ENCODE data around the gene AMPD1.

AMPD1 gene

DNA sequence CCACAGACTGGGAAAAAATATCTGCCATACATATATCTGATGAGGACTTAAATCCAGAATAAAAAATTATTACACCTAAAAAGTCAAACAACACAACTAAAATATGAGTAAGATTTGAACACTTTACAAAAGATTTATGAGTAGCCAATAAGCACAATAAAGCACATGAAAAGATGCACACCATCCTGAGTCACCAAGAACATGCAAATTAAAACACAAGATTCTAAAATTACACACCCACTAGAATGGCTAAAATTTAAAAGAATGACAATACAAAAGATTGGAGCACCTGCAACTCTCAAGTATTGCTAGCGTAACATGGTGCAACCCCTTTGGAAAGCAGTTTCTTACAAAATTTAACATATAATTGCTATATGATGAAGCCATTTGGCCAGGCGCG, 56.4 kb downstream of the AMPD1 start:
- Histone ChIP-seq H3K9me3 (ENCODE audit: control insufficient read depth, low read length) (no peaks in the 10 kb centered on the region), H3K27ac (ENCODE audit: low read depth, low read length, severe bottlenecking) (no peak overlapping the region), H3K36me3 (ENCODE audit: control insufficient read depth, insufficient read depth, low read length) (no peaks in the 10 kb centered on the region), H3K4me1 (ENCODE audit: control insufficient read depth, insufficient read depth, low read length, poor library complexity, severe bottlenecking) (no peaks in the 10 kb centered on the region), H3K4me3 (ENCODE audit: extremely low read depth, insufficient read depth, low read length, poor library complexity, severe bottlenecking) (no peak overlapping the region)
- 100% methylated on average over 2 of the region's 3 CpGs; no CpG with 5 or more reads in 1 of the 2 experiments for WGBS, 2 experiments (ENCODE audit: insufficient coverage in 2 of 2)

DNA sequence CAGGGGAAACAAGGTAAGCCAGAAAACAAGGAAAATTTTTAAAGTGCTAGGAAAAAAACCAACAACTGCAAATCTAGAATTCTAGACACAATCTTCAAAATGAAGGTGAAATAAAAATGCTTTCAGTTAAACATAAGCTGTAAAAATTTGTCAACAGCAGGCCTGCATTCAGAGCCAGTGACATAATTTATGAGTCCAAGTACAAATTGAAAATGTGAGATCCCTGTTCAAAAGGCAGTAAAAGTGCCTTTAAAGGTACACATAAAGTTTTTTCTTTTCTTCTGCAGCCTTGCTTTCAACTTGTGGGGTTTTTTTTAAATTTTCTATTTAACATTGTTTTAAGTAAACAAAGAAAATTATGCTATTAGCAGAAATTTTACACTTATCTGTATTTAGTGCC, 62.9 kb downstream of the AMPD1 start:
- H3K9me3 ChIP-seq (ENCODE audit: control insufficient read depth, low read length), result no peaks in the 10 kb centered on the region
- H3K4me3 ChIP-seq (ENCODE audit: extremely low read depth, insufficient read depth, low read length, poor library complexity, severe bottlenecking), result no peak overlapping the region
- no peaks in the 10 kb centered on the region for H3K36me3 ChIP-seq (ENCODE audit: control insufficient read depth, insufficient read depth, low read length)
- no peak overlapping the region for H3K27ac ChIP-seq (ENCODE audit: low read depth, low read length, severe bottlenecking)
- no peaks in the 10 kb centered on the region for H3K4me1 ChIP-seq (ENCODE audit: control insufficient read depth, insufficient read depth, low read length, poor library complexity, severe bottlenecking)

DNA sequence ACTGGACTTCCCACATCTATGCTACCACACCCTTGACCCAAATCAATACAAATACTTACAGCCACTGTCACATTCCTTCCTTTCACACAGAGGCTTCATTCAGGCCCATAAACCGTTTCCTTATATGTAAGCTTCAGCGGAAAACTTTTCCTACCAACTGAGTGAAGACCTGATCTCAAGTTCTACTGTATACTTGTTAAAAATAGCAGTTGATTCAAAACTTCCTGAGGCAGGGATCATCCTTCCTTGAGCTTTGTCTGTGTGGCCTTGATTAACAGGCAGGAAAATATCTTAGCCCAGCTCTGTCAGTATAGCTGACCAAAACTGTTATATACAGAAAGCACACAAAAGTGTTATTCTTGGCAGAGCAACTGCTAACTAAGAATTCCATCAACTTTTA, 68.2 kb downstream of the AMPD1 start:
- no peaks in the 10 kb centered on the region for H3K36me3 ChIP-seq (ENCODE audit: control insufficient read depth, insufficient read depth, low read length)
- no peaks in the 10 kb centered on the region for H3K9me3 ChIP-seq (ENCODE audit: control insufficient read depth, low read length)
- no CpG with 5 or more reads among the region's 2 CpGs for WGBS, 2 experiments (ENCODE audit: insufficient coverage in 2 of 2)
- no peak overlapping the region for H3K4me3 ChIP-seq (ENCODE audit: extremely low read depth, insufficient read depth, low read length, poor library complexity, severe bottlenecking)
- H3K27ac ChIP-seq (ENCODE audit: low read depth, low read length, severe bottlenecking), result no peak overlapping the region
- H3K4me1 ChIP-seq (ENCODE audit: control insufficient read depth, insufficient read depth, low read length, poor library complexity, severe bottlenecking), result no peaks in the 10 kb centered on the region

DNA sequence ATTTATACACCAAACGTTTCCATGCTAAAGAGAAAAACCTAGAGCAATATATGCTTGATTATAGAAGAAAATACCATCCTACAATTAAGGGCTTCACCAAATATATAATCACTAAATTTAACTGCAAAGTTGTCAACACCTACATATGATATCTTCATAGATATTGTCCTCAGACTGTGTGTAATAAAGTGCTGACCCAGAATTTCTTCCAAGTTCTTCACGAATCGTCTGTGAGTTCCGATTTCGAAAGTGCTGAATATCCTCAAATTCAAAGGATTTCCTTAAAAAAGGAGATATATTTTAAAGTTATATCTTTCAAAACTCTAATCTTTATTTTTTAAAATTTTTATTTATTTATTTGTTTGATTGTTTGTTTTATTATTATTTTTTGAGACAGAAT, 72.0 kb downstream of the AMPD1 start:
- Histone ChIP-seq H3K9me3 (ENCODE audit: control insufficient read depth, low read length) (no peaks in the 10 kb centered on the region), H3K27ac (ENCODE audit: low read depth, low read length, severe bottlenecking) (no peak overlapping the region), H3K4me3 (ENCODE audit: extremely low read depth, insufficient read depth, low read length, poor library complexity, severe bottlenecking) (no peak overlapping the region), H3K36me3 (ENCODE audit: control insufficient read depth, insufficient read depth, low read length) (no peaks in the 10 kb centered on the region), H3K4me1 (ENCODE audit: control insufficient read depth, insufficient read depth, low read length, poor library complexity, severe bottlenecking) (no peaks in the 10 kb centered on the region)
- WGBS, 2 experiments (ENCODE audit: insufficient coverage in 2 of 2), result no CpG with 5 or more reads among the region's 5 CpGs

Measured in mesodermal cell (in vitro differentiated cells).